HL-60/S4 treated with phorbol 12-myristate 13-acetate at 8.2 ng/mL for 4 days and 3 days (cell line): ENCODE data around the gene SUPT16H.

Source experiments
- in situ Hi-C: fragments of 300-500 bp; cut with MboI; formaldehyde crosslinking; loops from 2 replicates; pipeline ENCODE4 v1.15.0; 2022; ENCODE audit warnings: low sequenced_read_pairs

The SUPT16H gene

DNA sequence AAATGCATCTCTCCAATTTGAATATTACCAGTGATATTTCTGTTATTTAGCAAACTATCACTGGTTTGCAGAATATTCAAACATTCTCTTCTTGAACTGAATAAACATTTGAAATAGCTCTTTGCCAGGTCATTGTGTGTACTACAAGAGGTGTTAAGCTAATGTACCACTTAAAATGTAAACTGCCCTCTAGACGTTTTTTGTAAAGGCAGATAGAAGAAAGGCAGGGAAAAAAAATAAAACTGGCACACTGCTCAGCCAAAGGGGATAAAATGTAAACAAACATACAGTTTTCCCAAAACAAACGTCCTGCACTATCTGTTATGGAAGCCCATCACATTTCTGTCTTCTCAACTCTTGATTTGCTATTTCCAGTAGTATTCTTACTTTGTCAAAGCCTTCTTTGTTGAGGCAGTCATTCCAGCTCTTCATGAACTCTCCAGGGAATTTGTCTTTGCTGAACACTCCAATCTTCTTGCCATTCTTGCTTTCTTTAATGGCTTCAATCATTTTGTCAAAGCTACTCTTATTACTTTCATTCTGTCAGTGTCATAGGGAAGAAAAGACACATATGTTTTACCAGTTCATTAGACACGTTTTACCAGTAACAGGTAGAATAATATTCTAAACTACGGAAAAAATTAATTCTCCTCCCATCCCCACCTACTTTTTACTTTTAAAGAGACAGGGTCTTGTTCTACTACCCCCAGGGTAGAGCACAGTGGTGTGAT is 13.7 kb downstream of the SUPT16H start:
- in situ Hi-C loops = no loop called here

DNA sequence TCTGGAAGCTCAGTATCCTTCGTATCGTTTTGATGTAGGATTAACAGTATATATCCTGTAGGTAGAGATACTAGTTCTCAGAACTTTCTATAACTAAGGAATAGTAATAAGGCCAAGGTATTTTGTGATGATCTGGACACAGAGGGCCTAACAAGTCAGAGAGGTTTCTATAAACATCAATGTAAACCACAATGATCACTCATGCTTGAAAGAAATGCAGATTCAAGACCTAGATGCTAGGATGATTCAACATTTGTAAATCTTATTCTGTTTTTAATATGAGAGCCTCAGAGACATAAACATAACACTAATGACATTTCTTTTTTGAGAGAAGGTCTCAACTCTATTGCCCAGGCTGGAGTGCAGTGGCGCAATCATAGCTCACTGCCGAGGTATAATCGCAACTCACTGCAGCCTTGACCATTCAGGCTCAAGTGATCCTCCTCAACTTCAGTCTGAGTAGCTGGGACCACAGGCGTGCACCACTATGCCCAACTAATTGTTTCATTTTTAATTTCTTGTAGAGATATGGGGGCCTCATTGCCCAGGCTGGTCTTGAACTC is 16.2 kb downstream of the SUPT16H start:
- in situ Hi-C loops = no loop called here

DNA sequence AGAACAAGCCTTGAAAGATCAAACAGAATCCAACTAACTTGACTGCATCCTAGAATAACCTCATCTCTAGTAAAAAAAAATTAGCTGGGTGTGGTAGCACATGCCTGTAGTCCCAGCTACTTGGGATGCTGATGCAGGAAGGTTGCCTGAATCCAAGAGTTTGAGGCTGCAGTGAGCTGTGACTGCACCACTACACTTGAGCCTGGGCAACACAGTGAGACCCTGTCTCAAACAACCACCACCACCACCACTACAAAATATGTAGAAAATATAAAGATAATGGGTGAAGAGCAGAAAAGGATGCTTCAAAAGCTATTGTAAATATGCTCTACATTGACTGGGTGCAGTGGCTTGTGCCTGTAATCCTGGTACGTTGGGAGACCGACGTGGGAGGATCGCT is 27.3 kb downstream of the SUPT16H start:
- in situ Hi-C loops = no loop called here

DNA sequence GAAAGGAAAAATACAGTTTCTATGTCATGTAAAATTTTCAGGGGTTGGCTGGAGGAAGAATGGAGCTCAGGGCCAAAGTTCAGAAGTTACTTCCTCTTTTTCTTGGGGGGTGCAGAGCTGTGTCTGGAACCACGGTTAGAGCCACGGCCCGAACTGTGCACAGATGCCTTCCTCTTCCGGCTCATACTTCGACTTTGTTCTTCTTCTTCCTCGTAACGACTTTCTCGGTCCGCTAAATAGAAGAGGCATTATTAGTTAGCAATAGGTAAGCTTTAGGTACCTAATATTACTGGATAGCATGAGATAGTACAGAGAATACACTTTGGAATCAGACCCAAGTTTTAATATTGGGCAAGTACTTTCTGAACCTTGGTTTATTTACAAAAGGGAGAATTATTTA is 31.2 kb downstream of the SUPT16H start:
- in situ Hi-C loops = no loop called here

DNA sequence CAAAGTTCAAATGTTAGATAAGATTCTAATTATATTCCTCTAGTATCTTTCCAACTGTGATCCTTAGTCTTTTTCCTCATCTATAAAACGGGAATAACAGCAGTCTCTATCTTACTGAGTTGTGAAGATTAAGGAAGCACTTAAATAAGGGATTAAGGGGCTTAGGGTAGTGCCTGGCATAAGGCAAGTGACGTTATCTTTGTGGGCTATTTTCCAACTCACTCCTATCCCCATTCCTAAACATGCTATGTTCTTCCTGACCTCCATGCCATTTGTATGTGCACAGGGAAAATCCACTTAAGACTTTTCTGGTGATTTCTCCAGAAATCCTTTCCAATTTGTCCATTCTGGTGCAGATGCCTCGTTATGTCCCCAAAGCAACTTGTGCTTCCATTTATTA is 33.3 kb downstream of the SUPT16H start:
- in situ Hi-C loops = no loop called here

DNA sequence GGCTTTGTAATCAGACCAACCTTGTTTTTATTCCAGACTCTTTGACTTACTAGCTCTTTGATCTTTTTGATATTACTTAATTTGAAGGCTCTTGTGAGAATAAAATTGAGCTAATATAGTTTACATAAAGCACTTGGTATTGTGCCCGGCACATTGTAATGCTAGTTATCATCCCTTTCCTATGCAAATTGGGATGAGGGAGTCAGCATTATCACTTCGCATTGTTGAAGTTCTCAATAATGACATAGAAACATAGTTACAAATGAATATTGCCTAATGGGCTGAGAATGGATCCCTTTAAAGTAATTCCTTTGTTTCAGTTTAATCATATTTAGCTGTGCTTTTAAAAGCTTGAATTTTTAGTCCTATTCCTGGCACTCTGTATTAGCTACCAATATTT is 36.6 kb downstream of the SUPT16H start:
- in situ Hi-C loops = no loop called here

DNA sequence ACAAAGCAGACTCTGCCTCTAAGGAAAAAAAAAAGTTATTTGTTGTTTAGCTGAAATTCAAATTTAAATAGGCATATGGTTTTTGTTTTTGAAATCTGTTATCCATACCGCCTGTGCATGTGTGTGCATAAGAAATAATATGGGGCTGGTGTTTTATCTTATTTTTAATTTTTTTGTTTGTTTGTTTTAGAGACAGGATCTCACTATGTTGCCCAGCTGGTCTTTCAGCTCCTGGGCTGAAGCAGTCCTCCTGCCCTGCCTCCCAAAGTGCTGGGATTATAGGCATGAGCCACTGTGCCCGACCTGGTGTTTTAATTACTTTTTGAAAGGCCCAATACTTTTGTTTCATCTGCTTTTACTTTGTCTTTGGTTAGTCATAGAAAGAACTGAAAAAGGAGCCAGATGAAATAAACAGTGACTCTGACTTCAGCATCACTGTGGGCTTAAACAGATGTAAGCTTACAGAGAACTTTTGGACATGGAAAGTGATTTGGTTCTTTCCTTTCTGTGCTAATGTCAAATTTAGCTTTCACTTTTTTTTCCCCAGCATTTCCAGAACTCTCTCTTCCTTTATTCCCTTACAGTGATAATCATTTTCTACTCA is 37.2 kb downstream of the SUPT16H start:
- in situ Hi-C loops = no loop called here

DNA sequence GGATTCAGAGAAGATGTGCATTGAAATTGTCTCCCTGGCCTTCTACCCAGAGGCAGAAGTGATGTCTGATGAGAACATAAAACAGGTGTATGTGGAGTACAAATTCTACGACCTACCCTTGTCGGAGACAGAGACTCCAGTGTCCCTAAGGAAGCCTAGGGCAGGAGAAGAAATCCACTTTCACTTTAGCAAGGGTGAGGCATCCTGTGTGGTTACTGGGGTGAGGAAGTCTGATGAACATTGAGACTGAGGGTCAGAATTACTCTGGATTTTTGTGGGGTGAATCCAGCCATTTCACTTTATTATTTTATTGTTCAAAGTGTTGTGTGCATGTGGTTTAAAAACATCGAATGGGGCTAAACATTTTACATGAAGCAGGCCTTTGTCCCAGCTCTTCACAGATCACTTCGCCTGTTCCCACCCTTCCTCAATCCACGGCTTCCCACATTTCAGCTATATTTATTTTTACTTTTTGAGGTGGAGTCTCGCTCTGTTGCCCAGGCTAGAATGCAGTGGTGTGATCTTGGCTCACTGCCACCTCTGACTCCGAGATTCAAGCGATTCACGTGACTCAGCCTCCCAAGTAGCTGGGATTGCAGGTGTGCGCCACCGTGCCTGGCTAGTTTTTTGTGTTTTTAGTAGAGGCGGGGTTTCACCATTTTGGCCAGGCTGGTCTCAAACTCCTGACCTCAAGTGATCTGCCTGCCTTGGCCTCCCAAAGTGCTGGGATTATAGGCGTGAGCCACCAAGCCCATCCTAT is 40.6 kb downstream of the SUPT16H start:
- in situ Hi-C loops = no loop called here

DNA sequence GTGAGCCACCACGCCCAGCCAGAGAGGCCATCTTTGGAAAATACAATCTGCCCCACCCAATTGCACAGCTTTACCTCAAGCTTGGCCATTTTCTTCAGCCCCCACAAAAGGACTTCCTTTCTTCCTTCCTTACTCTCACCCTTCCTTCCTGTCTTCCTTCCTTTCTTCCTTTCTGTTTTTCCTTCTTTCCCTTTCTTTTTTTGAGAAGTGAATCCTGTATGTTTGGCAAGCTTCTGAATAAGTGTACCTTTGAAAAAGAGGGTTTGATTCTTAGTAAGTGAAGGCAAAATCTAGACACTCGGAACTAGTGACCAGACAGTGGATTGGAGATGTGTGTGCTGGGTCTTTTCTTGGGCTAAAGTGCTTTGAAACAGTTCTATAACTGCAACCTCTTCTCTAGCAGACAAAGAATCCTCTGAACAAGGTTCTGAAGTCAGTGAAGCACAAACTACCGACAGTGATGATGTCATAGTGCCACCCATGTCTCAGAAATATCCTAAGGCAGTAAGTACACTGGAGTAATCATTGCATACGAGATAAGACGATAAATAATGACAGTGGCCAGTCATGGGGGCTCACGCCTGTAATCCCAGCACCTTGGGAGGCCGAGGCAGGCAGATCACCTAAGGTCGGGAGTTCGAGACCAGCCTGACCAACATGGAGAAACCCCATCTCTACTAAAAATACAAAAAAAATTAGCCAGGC is 49.5 kb downstream of the SUPT16H start:
- in situ Hi-C loops = no loop called here

DNA sequence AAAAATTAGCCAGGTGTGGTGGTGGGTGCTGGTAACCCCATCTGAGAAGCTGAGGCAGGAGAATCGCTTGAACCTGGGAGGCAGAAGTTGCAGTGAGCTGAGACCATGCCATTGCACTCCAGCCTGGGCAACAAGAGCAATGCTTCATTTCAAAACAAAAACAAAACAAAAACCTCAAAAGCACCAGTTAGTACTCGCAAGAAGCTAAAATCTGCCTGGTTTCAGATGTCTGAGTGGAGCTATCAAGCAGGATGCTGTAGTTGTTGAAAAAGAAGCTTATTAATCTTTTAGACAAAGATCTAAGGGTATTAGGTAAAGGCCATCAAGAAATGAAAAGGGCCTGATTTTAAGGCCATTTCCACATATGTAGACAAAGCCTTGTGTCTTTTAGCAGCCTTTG is 50.9 kb downstream of the SUPT16H start:
- in situ Hi-C loops = no loop called here

DNA sequence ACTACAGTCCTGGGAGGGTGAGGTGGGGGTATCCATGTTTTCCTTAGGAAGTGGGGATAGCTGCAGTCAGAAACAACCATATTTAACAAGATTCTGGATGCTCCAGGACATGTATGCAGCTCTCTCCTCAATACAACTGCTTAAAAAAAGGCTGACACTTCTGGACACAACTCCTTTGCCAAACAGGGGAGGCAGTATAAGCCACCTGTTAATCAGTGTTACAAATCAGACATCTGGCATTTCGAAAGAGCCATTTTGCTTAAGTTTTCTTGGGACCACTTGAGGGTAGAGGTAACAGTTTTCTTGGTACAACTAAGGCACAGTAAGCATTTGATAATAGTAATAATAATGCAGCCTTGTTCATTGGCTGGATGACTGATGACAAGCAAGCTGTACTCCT is 56.8 kb downstream of the SUPT16H start:
- in situ Hi-C loops = no loop called here

DNA sequence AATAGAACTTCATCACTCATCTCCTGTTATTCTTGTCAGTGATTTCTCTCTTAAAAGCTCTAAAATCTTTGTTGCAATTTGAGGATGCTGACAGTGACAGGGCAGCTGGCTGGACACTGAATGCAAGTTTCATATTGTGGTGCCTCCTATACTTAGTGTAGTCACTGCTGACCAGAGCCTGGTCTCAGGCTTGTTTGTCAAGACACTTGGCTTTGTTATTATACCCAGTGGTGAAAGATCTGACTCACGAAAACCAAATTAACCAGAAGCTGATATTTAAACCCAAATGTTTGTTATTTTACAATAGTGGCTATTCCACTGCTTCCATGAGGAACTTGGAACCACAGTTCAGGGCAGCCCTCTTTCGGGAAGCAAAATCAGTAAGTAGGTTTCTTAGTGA is 61.1 kb downstream of the SUPT16H start:
- in situ Hi-C loops = no loop called here

DNA sequence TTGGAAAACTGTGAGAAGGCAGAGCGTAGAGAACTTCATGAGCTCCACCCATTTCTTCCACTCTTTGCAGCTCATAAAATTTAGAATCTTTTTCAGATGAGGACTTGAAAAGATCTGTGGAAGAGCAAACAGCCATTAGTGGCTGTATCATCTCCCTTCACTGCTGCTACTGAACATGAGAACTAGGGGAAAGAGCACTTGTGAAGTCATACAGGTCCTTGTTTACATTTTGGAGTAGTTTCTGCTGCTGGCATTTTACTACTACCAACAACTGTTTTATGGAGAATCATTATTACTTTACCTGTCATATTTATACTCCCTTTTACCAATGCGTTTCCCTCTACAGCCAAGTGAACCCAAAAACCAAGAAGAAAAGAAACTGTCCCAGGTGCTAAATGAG is 62.9 kb downstream of the SUPT16H start:
- in situ Hi-C loops = no loop called here

DNA sequence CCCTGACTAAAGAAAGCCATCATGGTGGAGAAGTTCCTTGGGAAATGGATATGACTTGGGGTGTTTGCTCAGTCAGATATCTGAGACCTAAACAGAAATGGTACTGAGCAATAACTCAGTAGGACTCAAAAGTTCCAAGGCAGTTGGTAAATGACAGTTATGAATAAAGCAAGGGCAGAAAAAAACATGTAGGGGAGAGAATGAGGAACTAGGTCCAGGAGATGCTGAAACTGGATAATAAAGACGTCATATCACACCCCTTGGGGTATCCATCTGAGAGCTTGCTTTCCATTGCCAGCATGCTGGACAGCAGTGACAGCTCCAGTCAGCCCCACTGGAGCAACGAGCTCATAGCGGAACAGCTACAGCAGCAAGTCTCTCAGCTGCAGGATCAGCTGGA is 66.4 kb downstream of the SUPT16H start:
- in situ Hi-C loops = no loop called here

DNA sequence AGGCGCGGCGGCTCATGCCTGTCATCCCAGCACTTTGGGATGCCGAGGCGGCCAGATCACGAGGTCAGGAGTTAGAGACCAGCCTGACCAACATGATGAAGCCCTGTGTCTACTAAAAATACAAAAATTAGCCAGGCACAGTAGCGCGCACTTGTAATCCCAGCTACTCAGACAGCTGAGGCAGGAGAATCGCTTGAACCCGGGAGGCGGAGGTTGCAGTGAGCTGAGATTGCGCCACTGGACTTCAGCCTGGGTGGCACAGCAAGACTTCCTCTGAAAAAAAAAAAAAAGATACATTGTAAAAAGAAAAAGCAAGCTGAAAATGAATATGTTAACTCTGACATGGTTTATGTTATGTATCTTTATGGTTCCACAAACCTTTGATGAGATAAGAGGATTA is 70.3 kb downstream of the SUPT16H start:
- in situ Hi-C loops = no loop called here

DNA sequence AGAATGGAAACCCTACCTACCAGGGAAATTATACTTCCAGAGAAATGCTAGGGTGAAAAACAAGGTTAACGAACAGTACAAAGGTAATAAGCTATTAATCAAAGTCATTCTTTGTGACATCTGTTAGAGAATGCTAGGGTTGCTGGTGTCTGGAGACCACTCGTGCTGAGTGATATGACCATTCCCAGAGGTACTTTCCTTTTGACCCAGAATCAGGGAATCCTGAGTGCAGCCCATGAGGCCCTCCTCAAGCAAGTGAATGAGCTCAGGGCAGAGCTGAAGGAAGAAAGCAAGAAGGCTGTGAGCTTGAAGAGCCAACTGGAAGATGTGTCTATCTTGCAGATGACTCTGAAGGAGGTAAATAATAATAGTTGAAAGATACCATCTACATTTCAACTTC is 72.2 kb downstream of the SUPT16H start:
- in situ Hi-C loops = no loop called here

DNA sequence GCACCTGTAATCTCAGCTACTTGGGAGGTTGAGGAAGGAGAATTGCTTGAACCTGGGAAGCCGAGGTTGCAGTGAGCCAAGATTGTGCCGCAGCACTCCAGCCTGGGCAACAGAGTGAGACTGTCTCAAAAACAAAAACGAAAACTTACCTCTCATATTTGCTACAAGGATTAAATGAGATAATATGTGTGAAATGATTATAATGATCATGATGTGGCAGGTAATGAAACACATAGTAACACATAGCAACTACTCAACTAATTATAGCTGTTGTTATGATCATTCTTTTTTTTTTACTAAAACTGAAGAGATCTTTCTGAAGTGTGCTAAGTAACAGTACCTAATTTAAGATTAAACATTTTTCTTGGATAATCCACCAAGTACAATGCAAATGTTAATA is 73.9 kb downstream of the SUPT16H start:
- in situ Hi-C loops = no loop called here

DNA sequence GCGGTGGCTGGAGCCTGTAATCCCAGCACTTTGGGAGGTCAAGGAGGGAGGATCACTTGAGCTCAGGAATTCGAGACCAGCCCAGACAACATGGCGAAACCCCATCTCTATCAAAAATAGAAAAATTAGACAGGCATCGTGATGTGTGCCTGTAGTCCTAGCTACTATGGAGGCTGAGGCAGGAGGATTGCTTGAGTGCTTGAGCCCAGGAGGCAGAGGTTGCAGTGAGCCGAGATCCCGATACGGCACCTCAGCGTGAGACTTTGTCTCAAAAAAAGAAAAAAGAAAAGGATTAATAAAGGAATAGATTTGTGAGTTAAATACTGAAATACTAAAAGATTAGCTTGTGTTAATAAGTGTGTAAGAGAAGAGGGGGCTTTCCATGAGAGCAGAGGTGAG is 74.6 kb downstream of the SUPT16H start:
- in situ Hi-C loops = no loop called here

DNA sequence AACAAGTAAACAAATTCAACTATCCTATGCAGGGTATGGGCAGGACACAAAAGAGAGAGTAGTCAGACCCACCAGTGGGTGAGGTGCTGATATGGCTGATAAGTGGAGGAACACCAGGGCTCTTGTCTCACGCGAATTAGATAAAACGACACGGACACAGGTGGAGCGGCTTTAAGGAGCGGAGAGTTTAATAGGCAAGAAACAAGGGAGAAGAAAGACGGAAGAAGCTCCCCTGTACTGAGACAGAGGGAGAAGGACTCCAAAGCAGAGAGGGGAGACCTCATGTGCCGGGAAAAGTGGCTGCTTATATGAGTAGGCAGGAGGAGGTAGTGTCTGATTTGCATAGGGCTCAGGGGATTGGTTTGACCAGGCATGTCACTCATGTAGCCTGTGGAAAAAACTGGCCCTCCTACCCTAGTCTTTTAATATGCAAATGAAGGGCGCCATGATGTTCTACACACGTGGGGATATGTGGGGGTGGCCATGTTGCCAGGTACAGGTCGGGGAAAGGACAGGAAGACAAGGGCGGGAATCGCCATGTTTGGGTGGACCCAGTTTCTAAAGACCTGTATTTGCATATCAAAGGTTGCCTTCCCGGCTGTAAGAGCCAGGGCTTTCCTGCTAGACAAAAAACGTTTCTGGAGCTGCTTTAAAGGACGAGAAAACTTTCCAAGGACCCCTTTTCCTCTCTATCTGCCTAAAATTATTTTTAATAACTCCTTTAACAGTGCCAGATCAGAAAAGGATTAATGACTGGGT is 75.2 kb downstream of the SUPT16H start:
- in situ Hi-C loops = no loop called here

DNA sequence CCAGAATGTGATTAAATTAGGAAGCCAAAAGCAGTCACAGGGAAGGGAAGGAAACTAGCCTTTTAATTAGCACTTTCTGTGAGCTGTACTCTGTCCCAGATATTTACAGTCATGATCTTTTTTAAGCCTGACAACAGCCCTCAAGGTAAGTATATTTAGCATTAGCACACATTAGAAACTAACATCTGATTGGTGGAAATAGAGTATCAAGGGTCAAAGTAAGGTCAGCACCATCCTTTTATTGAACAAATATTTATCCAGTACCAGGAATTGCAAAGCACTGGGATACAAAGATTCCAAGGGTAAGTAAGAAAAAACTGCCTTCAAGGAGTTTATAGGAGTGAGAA is 75.7 kb downstream of the SUPT16H start:
- in situ Hi-C loops = no loop called here

DNA sequence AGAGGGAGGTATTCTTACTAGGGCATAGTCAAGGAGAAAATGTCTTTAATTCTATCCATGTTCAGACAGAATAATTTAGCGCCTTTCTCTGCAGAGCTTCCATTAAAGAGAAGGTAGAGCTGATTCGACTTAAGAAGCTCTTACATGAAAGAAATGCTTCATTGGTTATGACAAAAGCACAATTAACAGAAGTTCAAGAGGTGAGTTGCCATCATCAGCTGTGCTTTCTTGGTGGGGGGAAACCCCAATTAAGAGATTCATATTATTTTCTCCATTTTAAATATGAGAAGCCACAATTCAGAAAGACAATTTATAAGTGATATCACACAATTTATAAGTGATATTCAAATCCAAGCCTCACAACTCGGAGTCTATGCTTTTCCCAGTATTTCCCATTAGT is 76.2 kb downstream of the SUPT16H start:
- in situ Hi-C loops = no loop called here
